PC-3 (cell line): ENCODE measurements around the gene NOTCH4. TPM values are rescaled to one million over a fixed set of nuclear protein-coding genes. Genes with fewer than 3 reads are reported as not detected.

ENCODE experiments used
- ATAC-seq: fragments of 200-7000 bp; cut with Tn5 transposase; 2 replicates; pipeline ENCODE4 v1.9.1; 2020; ENCODE audit warnings: mild to moderate bottlenecking, moderate library complexity
- BruUV-seq: library from RNA; stranded (reverse); fragments of 400-500 nt; replicated peaks from 2 replicates; lab custom pipeline; 2021; lab: Mats Ljungman, UMichigan
- CTCF ChIA-PET: fragments of 300-600 bp; sonication (Branson Sonifier 250); formaldehyde crosslinking; loops from one replicate; lab custom pipeline; 2022; ENCODE audit warnings: antibody characterized with exemption; lab: Charles Lee
- POLR2A ChIA-PET: fragments of 300-600 bp; sonication (Branson Sonifier 250); formaldehyde crosslinking; loops from one replicate; lab custom pipeline; 2022; ENCODE audit warnings: antibody characterized with exemption; ENCODE audit not compliant: unreplicated experiment; lab: Charles Lee
- DNase-seq: peaks from one replicate; pipeline ENCODE4 v3.0.0-alpha.2; 2015
- H2AFZ ChIP-seq: fragments of 300-600 bp; sonication (generic); 2 replicates; pipeline ENCODE4 v1.6.0; 2016; ENCODE audit warnings: antibody characterized with exemption, low read length
- H3F3A ChIP-seq: fragments of 300-600 bp; sonication (generic); one replicate; pipeline ENCODE4 v1.6.0; 2017; ENCODE audit warnings: antibody characterized with exemption, low read length, control low read depth, mild to moderate bottlenecking; ENCODE audit not compliant: unreplicated experiment
- H3K27ac ChIP-seq: fragments of 300-600 bp; sonication (generic); 2 replicates; pipeline ENCODE4 v1.5.1; 2016; ENCODE audit warnings: mild to moderate bottlenecking, low read length
- H3K27me3 ChIP-seq: fragments of 300-600 bp; sonication (generic); 2 replicates; pipeline ENCODE4 v1.6.1; 2016; ENCODE audit warnings: low read length, mixed read lengths
- H3K36me3 ChIP-seq: fragments of 300-600 bp; sonication (generic); 2 replicates; pipeline ENCODE4 v1.6.1; 2016; ENCODE audit warnings: low read depth, mixed run types, low read length, mixed read lengths
- H3K4me1 ChIP-seq: fragments of 300-600 bp; sonication (generic); 2 replicates; pipeline ENCODE4 v1.5.1; 2016; ENCODE audit warnings: low read length; ENCODE audit not compliant: insufficient read depth
- H3K4me2 ChIP-seq: fragments of 300-600 bp; sonication (generic); 2 replicates; pipeline ENCODE4 v1.6.0; 2016; ENCODE audit warnings: low read length
- H3K4me3 ChIP-seq: fragments of 300-600 bp; sonication (generic); 2 replicates; pipeline ENCODE4 v1.5.1; 2016; ENCODE audit warnings: mild to moderate bottlenecking, low read length, mixed read lengths
- H3K79me2 ChIP-seq: fragments of 300-600 bp; sonication (generic); 2 replicates; pipeline ENCODE4 v1.6.1; 2017; ENCODE audit warnings: low read length, mixed read lengths
- H3K9ac ChIP-seq: fragments of 300-600 bp; sonication (generic); 2 replicates; pipeline ENCODE4 v1.6.0; 2016; ENCODE audit warnings: mild to moderate bottlenecking, low read length
- H3K9me2 ChIP-seq: fragments of 300-600 bp; sonication (generic); replicated peaks from 2 replicates; pipeline ENCODE4 v1.6.1; 2016; ENCODE audit warnings: mixed run types, low read length, mixed read lengths
- H3K9me3 ChIP-seq: fragments of 300-600 bp; sonication (generic); 2 replicates; pipeline ENCODE4 v1.6.1; 2016; ENCODE audit warnings: low read length, mixed read lengths
- H4K20me1 ChIP-seq: fragments of 300-600 bp; sonication (generic); 2 replicates; pipeline ENCODE4 v1.6.1; 2016; ENCODE audit warnings: low read length, mixed read lengths
- CTCF ChIP-seq: fragments of 300-600 bp; sonication (generic); conservative IDR thresholded peaks from 2 replicates; pipeline ENCODE4 v1.5.1; 2017; ENCODE audit warnings: antibody characterized with exemption, low read depth, mild to moderate bottlenecking, low read length
- EZH2 ChIP-seq: fragments of 300-600 bp; sonication (generic); IDR thresholded peaks from one replicate; pipeline ENCODE4 v1.6.1; 2017; ENCODE audit warnings: antibody characterized with exemption, mild to moderate bottlenecking, low read length; ENCODE audit not compliant: unreplicated experiment
- EZH2phosphoT487 ChIP-seq: fragments of 300-600 bp; sonication (generic); IDR thresholded peaks from 2 replicates; pipeline ENCODE4 v1.6.1; 2018; ENCODE audit warnings: mild to moderate bottlenecking, antibody characterized with exemption, low read length, borderline replicate concordance
- intact Hi-C: fragments of 100-400 bp; cut with micrococcal nuclease; formaldehyde crosslinking; loops from 2 replicates; pipeline ENCODE4 v1.9.0; 2023
- total RNA-seq: library from RNA; depleted of rRNA; stranded (reverse); fragments of >200 nt; gene quantifications from 2 replicates; pipeline ENCODE4 v1.2.3, GENCODE V29; 2014

Gene NOTCH4
- total RNA-seq, 1 experiment from 2014 or later, result 1.7 TPM

GRCh38 chr6:32195902-32196681, 27.8 kb downstream of the NOTCH4 start:
- Histone ChIP-seq H3K36me3 (no peaks in the 10 kb centered on the region), H3K9me3 (no peaks in the 10 kb centered on the region), H4K20me1 (no peaks in the 10 kb centered on the region), H3K9ac (peak overlapping the region; percentile 95), H3K4me1 (peaks cover 28% of the 10 kb centered on the region), H3K4me3 (peak overlapping the region; percentile 77), H2AFZ (peak overlapping the region; percentile 69), H3K79me2 (no peaks in the 10 kb centered on the region), H3F3A (no peaks in the 10 kb centered on the region), H3K4me2 (peak overlapping the region; percentile 84), H3K27me3 (no peaks in the 10 kb centered on the region), H3K27ac (peak overlapping the region; percentile 95), H3K9me2 (no peaks in the 10 kb centered on the region)
- BruUV-seq, result TSS peak; percentile 97
- DNase-seq, result peak; percentile 78
- TF ChIP-seq EZH2, result no peak
- TF ChIP-seq EZH2phosphoT487, result no peak
- no peak for TF ChIP-seq CTCF
- intact Hi-C loops, result loop anchor here (1.0 to 5.0 kb wide), 5 partner anchors 18 to 776 kb away; partner anchors contain the start of genes ATF6B and RNF5
- POLR2A ChIA-PET, result interaction anchor here (0.6 to 1.3 kb wide), 11 partner anchors 11 to 776 kb away, joined by 3 to 20 read pairs (median 3); partner anchors contain the start of genes ATF6B, FKBPL and HSPA1B
- CTCF ChIA-PET, result interaction anchor here (0.5 to 1.2 kb wide), 12 partner anchors 18 to 1515 kb away, joined by 3 to 10 read pairs (median 3); partner anchors contain the start of genes HLA-DMA and UQCC2
- ATAC-seq, result peak; percentile 3

- Histone ChIP-seq H3F3A (no peaks in the 10 kb centered on the region), H3K36me3 (no peaks in the 10 kb centered on the region), H2AFZ (no peak overlapping the region), H3K4me2 (peak overlapping the region; percentile 98), H3K4me3 (peak overlapping the region; percentile 77; the same call in 1 of the 2 replicates), H3K9ac (peak overlapping the region; percentile 95), H4K20me1 (no peaks in the 10 kb centered on the region), H3K27ac (peak overlapping the region; percentile 95; the same call in 1 of the 2 replicates), H3K27me3 (no peaks in the 10 kb centered on the region), H3K4me1 (peaks cover 28% of the 10 kb centered on the region), H3K79me2 (no peaks in the 10 kb centered on the region), H3K9me2 (no peaks in the 10 kb centered on the region), H3K9me3 (no peaks in the 10 kb centered on the region)
- intact Hi-C loops, result loop anchor here (1.0 to 5.0 kb wide), 5 partner anchors 17 to 777 kb away; partner anchors contain the start of genes ATF6B and RNF5
- ATAC-seq, result 0 out of 2 replicates have a peak, but pooled peaks have one; percentile 87
- ChIA-PET POLR2A (interaction anchor here (0.6 to 1.3 kb wide), 11 partner anchors 10 to 776 kb away, joined by 3 to 20 read pairs (median 3); partner anchors contain the start of genes ATF6B, FKBPL and HSPA1B), CTCF (interaction anchor here (0.5 to 1.2 kb wide), 12 partner anchors 18 to 1516 kb away, joined by 3 to 10 read pairs (median 3); partner anchors contain the start of genes HLA-DMA and UQCC2)
- TF ChIP-seq EZH2phosphoT487, result no peak
- no peak for TF ChIP-seq CTCF
- BruUV-seq, result no TSS peak
- peak; percentile 99 for DNase-seq
Observed at GRCh38 chr6:32195652-32195901, 28.3 kb downstream of the NOTCH4 start.
